Upper lobe of left lung (tissue), 4 donors: Measurements from ENCODE around the gene SYT12.

Experiments
- CTCF ChIP-seq, 6 experiments: fragments of 450-650 bp in 4 of 6; fragments of 200-600 bp in 2 of 6; sonication (generic) in 2 of 6; IDR thresholded peaks; one replicate each; pipeline ENCODE4 v1.5.1; 2016 to 2019; ENCODE audit warnings: antibody characterized with exemption in 6 of 6
- POLR2A ChIP-seq, 4 donors: fragments of 450-650 bp; IDR thresholded peaks; one replicate each; pipeline ENCODE4 v1.5.1; 2016 to 2017; ENCODE audit warnings: antibody characterized with exemption in 4 of 4, mild to moderate bottlenecking in 2 of 4
- POLR2AphosphoS5 ChIP-seq, 2 donors: sonication (generic); formaldehyde crosslinking; IDR thresholded peaks; one replicate each; pipeline ENCODE4 v1.5.1; 2017; ENCODE audit warnings: antibody characterized with exemption in 2 of 2

GRCh38 chr11:67025750-67026149 lies 2.8 kb downstream of the SYT12 start:
- TF ChIP-seq POLR2A (IDR thresholded peaks at IDR 0.05) (no peak), CTCF (IDR thresholded peaks at IDR 0.05) (no peak), POLR2AphosphoS5 (IDR thresholded peaks at IDR 0.05) (no peak)
